ENCODE measurements around the gene DOK4.

Gene DOK4

GRCh38 chr16:57485916-57486857, at the start of gene DOK4:
DOK4 (minus strand) TSS chr16:57486493; CDS start chr16:57479507, 6,986 bp downstream.
- H3K4me3 ChIP-seq (replicated peaks in 1 of 2; ENCODE audit: low read depth in 2 of 2, low read length in 2 of 2): peak within 1 kb of the TSS; percentile 78 to 91
- peak; percentile 54 to 73 for DNase-seq (ENCODE audit: low read depth in 2 of 2)

DNA sequence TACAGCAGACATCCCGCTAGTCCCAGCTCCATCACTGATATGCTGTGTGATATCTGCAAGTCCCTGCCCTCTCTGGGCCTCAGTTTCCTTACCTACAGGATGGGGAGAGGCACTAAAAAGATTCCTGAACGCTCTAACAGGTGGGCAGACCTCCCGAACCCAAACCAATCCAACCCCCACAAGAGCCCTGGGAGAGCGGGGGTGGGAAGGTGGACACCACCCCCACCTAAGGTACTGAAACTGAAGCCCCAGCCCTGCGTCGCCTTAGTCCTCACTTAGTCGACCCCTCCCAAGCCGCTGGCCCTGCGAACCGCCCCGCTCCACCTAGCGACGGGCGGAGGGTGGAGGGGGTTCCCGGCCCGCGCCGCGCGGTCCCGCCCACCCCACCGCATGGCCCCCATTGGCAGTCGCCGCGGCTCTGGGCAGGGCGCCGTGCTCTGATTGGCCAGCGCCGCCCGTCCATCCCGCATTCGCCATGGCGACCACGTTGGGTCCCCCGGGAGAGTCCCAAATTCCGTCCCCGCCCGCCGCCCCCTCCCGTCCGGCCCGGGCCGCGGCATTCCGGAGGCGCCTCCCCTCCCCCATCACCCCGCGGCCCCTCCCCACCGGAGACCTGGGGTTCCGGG, 49.5 kb upstream of the DOK4 start:
- H3K4me3 ChIP-seq (replicated peaks in 1 of 2; ENCODE audit: low read depth in 2 of 2, low read length in 2 of 2): peak overlapping the region; percentile 78 to 80
- DNase-seq (ENCODE audit: low read depth in 2 of 2): peak; percentile 91 to 94
- no peak for TF ChIP-seq CTCF (IDR thresholded peaks at IDR 0.05; ENCODE audit: low read depth, low read length)

More at GRCh38 chr16:57485916-57486857, at the start of gene DOK4:
- no peak for TF ChIP-seq CTCF (IDR thresholded peaks at IDR 0.05; ENCODE audit: low read depth, low read length)

GRCh38 chr16:57534881-57535658, 48.8 kb upstream of the DOK4 start:
- H3K4me3 ChIP-seq (replicated peaks in 1 of 2; ENCODE audit: low read depth in 2 of 2, low read length in 2 of 2): peak overlapping the region; percentile 78 to 80
- no peak for DNase-seq (ENCODE audit: low read depth in 2 of 2)
- no peak for TF ChIP-seq CTCF (IDR thresholded peaks at IDR 0.05; ENCODE audit: low read depth, low read length)

- no peak for TF ChIP-seq CTCF (IDR thresholded peaks at IDR 0.05; ENCODE audit: low read depth, low read length)
- no peak overlapping the region for H3K4me3 ChIP-seq (replicated peaks in 1 of 2; ENCODE audit: low read depth in 2 of 2, low read length in 2 of 2)
- no peak for DNase-seq (ENCODE audit: low read depth in 2 of 2)
Observed at GRCh38 chr16:57534337-57534880, 48.1 kb upstream of the DOK4 start.

DNA sequence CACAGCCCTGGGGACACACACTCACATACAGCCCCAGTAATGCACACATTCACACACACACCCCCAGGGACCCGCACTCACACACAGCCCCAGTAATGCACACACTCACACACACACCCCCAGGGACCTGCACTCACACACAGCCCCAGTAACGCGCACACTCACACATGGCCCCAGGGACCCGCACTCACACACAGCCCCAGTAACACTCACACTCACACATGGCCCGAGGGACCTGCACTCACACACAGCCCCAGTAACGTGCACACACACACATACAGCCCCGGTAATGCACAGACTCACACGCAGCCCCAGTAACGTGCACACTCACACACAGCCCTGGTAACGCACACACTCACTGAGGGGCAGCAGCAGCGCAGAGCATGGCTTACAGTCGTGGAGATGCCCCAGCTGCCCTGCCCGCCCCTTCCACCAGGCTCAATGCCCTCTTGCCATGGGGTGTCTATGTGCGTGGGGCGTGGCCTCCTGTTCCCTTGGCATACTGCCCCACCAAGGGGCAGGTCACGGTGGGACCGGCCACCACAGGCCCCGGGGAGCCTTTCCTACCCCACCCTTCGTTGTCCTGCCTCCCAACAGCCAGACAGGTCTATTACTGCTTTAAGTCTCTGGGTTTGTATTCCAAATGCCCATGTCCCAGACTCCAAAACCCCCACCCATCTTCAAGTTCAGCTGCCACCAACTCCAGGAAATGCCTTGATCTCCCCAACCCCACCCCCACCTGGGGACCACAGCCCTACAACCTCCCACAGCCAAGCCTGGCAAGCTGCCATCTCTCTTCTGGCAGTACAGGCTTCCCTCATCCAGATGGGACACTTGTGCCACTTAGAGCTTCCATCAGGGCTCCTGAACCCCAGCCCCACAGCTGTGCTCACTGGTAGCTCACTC, 47.4 kb upstream of the DOK4 start:
- DNase-seq (ENCODE audit: low read depth in 2 of 2): no peak
- no peak for TF ChIP-seq CTCF (IDR thresholded peaks at IDR 0.05; ENCODE audit: low read depth, low read length)
- H3K4me3 ChIP-seq (replicated peaks in 1 of 2; ENCODE audit: low read depth in 2 of 2, low read length in 2 of 2): no peak overlapping the region

Measured in cardiac fibroblast (primary cell).